Cerebellar cortex (tissue), 1 donor: Measurements from ENCODE around the gene NFE2L3.

ENCODE experiments used
- DNase-seq: peaks from one replicate; pipeline ENCODE4 v3.0.0-alpha.2; 2015; ENCODE audit warnings: low spot score

NFE2L3 gene

DNA sequence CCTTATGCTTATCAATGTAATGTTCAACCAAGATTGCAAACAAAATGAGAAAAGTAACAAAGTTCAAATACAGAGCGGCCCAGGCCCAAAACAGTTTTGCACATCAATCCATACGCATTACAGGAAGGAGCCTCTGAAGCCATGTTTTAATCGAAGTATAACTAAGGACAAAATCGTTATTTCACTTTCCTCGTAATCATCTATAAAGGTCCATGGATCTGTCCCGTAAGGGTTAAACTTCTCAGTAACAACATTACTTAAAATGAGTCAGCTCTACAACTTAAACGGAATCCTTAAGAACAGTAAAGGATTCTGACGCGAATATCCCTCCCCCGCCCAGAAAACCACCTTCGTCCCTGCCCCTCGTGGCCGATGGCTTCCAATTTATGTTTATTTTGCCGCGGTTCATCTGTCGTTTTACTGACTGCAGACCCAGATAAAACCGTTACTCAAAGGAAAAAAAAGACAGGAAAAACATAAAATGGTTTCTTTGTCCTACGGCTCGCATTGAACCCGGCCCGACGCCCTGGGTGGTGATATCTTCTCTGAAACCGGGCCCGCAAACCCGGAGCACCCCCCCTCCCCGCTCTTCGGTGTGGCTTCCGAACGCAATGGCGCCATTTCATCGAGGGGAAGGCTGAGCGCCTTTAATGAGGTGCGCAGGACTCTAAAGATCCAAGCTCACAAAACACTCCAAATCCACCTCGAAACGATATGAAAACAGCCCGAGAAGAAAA, 47.5 kb downstream of the NFE2L3 start:
- DNase-seq: peak; percentile 74

DNA sequence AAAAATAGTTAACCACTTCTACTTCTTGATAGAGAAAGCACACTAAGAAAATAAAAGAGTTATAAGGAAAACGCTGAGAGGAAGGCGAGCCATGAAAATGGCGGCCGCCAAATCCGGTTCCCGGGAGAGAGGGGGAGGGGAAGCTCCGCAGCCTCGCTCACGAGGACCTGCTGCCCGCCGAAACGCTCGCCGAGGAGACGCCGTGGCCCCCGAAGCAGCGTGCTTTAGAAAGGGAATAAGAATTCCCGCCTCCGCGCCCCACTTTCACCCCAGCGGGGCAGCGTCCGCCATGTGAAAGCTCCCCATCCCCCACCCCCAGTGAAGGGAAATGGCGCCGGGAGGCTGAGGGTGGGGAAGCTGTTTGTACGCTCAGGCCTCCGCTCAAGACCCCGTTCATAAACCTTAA, 48.0 kb downstream of the NFE2L3 start:
- peak; percentile 64 for DNase-seq

DNA sequence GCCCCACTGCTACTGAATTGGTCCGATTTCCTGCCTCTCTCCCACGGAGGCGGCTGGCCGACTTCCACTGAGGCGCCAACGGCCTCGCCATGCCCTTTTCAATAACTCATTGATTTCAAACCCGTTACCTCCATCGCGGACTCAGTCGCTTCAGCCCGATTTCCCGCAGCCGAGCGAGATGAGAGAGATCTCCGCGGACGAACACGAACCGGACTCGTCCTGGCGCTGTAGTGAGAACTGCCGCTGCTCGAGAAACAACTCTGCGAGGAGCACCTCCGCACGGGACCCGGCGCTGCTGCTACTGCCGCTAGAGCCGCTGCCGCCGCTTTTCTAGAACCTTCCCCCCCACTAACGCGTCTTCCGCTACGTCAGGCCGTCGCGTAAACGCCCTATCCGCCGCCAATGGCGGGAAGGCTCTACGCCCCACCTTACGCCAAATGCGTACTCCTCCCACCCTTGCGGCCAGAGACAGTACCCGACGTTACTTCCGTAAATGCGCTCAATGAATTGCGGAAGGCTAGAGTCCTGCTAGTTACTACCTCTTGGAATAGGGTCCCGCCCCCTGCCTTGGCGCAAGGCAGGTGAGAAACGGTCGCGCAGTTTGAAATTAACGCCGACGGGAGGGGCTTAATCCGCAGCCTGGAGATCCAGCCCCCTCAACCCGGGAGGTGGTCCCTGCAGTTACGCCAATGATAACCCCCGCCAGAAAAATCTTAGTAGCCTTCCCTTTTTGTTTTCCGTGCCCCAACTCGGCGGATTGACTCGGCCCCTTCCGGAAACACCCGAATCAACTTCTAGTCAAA, 48.6 kb downstream of the NFE2L3 start, which contains the start of gene HNRNPA2B1:
Gene HNRNPA2B1, minus strand, starts transcription at position 303 of the 803 bp plus-strand sequence. Its CDS starts 169 bp downstream, at position 134.
- peak; percentile 99 for DNase-seq

DNA sequence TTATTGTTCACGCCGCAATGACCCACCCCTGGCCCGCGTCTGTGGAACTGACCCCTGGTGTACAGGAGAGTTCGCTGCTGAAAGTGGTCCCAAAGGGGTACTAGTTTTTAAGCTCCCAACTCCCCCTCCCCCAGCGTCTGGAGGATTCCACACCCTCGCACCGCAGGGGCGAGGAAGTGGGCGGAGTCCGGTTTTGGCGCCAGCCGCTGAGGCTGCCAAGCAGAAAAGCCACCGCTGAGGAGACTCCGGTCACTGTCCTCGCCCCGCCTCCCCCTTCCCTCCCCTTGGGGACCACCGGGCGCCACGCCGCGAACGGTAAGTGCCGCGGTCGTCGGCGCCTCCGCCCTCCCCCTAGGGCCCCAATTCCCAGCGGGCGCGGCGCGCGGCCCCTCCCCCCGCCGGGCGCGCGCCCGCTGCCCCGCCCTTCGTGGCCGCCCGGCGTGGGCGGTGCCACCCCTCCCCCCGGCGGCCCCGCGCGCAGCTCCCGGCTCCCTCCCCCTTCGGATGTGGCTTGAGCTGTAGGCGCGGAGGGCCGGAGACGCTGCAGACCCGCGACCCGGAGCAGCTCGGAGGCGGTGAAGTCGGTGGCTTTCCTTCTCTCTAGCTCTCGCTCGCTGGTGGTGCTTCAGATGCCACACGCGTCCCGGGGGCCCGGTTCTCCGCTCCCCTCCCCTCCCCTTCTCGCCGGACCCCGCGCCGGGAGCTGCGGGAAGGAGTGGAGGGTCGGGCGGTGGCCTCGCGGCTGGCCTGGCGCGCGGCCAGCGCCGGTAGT, 49.4 kb downstream of the NFE2L3 start, which contains the start of gene CBX3:
Gene CBX3, plus strand, starts transcription at position 499 of the 772 bp plus-strand sequence. CDS start 1,254 bp downstream, outside the sequence.
- DNase-seq: no peak

DNA sequence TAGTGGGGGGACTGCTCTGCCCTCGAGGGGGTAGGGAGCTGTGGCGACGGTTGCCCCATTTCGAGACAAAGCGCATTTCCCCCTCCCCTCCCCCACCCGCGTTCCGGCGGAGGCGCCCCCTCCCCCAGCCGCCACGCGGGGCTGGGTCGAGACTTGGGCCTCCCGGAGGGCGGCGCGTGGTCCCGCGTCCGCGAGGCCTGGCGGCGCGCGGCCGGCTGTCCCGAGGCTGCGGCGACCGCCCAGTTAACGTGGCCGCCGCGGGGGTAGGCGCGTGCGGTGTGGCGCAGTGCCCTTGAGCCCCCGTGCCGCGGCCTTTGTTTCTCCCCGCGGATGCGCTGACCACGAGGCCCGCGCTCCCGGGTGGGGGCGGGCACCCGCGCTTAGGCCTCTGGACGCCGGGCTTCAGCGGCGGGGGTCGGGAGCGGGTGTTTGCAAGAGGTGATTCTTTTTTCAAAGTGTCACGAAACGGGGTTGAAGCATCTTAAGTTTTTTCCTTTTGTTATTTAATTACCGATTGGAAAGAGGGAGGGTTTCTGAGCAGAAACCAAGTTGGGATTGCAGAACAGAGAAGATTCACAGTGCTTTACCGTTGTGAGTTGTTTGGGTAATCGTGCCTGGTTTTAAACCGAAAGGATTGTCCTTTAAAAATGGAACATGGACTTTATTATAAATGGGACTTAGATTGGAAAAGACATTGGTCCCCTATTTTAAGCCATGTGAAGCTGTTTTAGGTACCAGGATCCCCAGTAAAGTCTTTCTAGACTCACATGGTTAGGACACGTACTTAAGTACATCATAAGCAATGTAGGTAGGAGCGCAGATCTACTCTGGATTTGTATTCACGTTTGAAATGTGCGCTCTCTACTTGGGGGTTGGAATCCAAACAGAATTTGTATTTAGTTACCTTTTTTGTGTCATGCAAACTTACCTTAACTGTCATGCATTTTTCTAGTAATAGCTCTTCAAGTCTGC, 50.3 kb downstream of the NFE2L3 start:
- DNase-seq: peak; percentile 68

DNA sequence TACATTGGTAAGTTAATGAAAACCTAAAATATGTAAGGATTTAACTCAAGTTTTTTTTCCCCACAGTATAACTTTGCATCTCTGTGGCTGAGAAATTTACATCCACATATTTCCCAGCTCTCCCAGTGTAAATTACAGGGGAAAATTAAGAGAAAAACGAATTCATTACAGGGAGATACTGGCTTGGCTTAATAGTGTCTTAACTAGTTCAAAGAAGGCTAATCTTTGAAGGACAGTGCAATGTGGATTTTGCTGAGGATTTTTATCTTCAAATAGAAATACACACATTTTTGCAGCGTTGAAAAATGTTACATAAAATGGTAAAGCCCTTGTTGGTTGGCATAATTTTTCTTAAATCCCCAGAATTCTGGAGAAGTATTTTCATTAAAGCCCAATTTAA, 51.0 kb downstream of the NFE2L3 start:
- no peak for DNase-seq

DNA sequence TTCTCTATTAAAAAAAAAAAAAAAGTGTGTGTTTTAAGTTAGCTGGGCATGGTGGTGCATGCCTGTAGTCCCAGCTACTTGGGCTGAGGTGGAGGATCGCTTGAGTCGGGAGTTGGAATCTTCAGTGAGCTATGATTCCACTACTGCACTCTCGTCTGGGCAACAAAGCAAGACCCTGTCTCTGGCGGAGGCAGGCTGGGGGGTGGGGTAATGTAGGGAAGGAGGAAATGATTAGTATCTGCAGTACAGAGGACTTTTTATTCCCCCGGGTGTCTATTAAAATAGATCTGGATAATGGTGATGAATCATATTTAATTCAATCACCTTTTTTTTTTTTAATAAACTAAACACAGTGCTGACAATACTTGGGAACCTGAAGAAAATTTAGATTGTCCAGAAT, 56.0 kb downstream of the NFE2L3 start:
- no peak for DNase-seq

DNA sequence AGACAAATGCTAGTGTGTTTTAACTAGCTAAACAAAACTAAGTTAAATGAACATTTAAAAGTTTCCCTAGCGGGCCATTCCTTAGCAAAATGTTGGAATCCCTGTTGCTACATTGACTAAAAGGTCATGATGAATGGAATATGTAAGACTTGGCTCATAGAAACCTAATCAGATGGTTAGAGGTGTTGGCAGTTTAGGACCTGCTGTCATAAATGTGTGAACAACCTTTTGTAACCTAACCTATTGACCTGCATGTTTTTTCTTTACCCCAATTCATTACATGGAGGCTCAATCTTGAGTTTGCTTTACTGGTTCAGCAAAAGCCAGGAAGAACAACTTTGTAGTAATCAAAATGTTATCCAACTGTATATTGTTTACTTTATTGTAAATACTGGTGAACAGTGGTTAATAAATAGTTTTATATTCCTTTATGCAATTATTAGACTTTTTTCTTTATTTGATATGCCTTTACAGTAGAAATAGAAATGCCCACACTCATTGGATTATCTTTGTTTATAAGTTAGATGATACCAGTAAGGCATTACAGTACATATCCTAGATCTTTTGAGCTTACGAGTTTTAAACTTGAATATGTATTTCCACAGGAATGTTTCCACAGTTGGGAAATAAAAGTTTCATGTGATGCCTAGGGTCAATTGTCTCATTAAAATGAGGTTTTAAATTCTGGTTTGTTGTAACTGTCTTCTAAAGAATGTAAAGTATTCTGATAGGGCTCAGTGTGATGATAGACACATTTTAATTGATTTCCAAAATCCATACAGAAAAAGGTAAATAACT, 61.1 kb downstream of the NFE2L3 start:
- DNase-seq: no peak

DNA sequence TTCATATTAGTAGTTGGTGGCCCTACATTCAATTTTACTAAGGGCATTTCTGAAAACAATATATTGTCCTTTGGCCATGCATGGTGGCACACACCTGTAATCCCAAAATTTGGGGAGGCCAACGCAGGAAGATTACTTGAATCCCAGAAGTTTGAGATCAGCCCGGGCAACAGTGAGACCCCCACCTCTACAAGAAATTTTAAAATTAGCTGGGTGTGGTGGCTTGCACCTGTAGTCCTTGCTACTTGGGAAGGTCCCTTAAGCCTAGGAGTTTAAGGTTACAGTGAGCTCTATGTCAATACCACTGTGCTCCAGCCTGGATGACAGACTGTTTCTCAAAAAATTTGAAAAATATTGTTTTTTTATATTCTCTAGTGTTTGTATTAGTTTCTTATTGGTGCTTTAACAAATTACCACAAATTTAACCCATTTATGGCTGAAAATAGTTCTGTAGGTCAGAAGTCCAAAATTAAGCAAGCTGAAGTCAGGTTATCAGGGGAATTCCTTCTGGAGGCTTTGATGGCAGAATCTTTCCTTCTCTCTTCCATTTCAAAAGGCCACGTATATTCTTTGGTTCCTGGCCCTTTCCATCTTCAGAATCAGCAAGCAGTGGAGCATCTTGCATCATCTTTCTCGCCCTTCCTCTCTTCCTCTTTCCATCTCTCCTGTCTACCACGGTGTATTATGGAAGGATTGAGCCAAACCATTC, 62.0 kb downstream of the NFE2L3 start:
- no peak for DNase-seq

DNA sequence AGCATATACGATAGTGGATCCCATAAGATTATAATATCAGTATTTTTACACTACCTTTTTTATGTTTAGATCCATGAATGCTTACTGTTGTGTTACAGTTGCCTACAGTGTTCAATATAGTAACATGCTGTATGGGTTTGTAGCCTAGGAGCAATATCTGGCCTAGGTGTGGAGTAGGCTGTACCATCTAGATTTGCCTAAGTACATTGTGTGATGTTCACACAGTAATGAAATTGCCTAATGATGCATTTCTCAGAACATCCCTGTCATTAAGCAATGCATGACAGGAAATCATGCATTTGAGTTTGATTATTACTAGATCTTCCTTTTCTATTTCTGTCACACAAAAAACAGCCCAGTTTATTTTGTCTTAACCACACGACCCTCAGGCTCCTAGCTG, 64.1 kb downstream of the NFE2L3 start:
- DNase-seq: no peak

DNA sequence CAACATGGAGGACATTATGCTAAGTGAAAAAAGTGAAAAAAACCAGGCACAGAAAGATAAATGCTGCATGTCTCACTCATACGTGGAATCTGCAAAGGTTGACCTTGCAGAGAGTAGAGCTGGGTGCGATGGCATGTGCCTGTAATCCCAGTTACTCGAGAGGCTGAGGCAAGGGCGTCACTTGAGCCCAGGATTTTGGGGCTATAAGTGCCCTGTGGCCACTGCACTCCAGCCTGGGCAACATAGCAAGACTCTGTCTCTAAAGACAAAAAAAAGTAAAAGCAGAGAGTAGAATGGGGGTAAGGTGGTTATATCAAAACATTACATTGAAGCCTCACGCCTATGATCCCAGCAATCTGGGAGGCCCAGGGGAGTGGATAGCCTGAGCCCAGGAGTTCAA, 72.4 kb downstream of the NFE2L3 start:
- DNase-seq: no peak

DNA sequence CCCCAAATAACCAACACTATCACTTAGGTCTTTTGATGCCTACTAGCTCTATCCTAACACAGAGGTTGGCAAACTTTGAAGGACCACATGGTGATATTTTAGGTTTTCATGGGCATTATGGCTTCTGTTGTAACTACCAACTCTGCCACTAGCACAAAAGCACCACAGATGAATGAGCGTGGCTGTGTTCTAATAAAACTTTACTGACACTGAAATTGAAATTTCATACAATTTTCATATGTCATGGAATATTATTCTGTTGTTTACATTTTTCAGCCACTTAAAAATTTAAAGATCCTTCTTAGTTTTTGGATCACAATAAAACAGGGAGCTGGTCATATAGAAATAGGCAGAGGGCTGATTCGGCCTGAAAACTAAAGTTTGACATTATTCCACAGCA, 76.0 kb downstream of the NFE2L3 start:
- no peak for DNase-seq

DNA sequence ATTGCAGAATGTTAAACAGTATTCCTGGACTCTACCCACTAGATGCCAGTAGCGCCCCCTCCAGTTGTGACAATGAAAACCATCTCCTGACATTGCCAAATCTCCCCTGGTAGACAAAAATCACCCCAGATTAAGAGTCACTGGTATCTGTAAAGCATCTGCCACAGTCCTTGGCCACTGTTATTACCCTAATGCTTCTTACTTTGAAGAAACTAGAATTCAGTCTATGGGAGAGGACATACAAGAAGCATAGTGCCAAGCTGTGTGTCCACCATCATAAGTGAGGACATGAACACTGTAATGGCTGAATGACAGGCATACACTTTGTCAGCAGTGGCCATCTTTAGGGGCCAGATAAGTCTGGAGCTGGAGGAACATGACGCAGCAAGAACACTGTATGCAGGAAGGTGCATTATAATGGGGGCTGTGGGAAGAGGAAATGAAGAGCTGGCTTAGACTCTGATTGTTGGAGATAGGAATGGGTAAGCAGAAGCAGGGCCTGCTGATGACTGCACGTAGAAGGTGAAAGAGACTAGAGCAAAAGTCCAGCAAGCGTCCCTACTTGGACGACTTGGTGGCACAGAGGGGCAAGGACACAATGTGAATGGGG, 82.0 kb downstream of the NFE2L3 start:
- DNase-seq: no peak
